SK-N-SH (cell line): ENCODE measurements around the gene CPA4. TPM values are rescaled to one million over a fixed set of nuclear protein-coding genes. Genes with fewer than 3 reads are reported as not detected.

ENCODE experiments used
- CTCF ChIA-PET: fragments of 300-600, 350-600 bp; formaldehyde crosslinking; extraction: SDS; loops from one replicate; lab custom pipeline; 2021; lab: Yijun Ruan, JAX
- POLR2A ChIA-PET: fragments of 350-600 bp; sonication (Branson Sonifier 250); formaldehyde crosslinking; extraction: SDS; loops from one replicate; lab custom pipeline; 2020; ENCODE audit warnings: antibody characterized with exemption, inconsistent platforms; lab: Yijun Ruan, JAX
- DNase-seq: peaks from one replicate; pipeline ENCODE4 v3.0.0; 2012
- H2AFZ ChIP-seq: fragments of 200-600 bp; sonication (generic); 2 replicates; pipeline ENCODE4 v1.8.1; 2016; ENCODE audit warnings: antibody characterized with exemption, mild to moderate bottlenecking, low read depth
- H3F3A ChIP-seq: fragments of 200-600 bp; sonication (generic); replicated peaks from 2 replicates; pipeline ENCODE3; 2016; ENCODE audit warnings: antibody characterized with exemption, mild to moderate bottlenecking; ENCODE audit not compliant: insufficient read depth
- H3K27ac ChIP-seq, 2 experiments: fragments of 200-500 bp in 1 of 2; fragments of 200-600 bp in 1 of 2; sonication (Bioruptor generic) in 1 of 2; sonication (generic), shearing (Covaris generic) in 1 of 2; 2 replicates each; pipeline versions ENCODE4 v1.5.1 to v1.6.1; 2014 to 2016; ENCODE audit warnings: low read depth in 2 of 2, inconsistent platforms in 1 of 2, low read length in 1 of 2, mild to moderate bottlenecking in 1 of 2, mixed read lengths in 1 of 2
- H3K27me3 ChIP-seq: fragments of 200-600 bp; sonication (generic), shearing (Covaris generic); 2 replicates; pipeline ENCODE4 v1.6.1; 2016; ENCODE audit warnings: mixed run types; ENCODE audit not compliant: insufficient read depth
- H3K36me3 ChIP-seq, 2 experiments: fragments of 200-500 bp in 1 of 2; fragments of 200-600 bp in 1 of 2; sonication (Bioruptor generic) in 1 of 2; sonication (generic) in 1 of 2; replicated peaks in 1 of 2; 2 replicates each; pipeline versions ENCODE3 to v1.5.1; 2014 to 2016; ENCODE audit warnings: low read length in 1 of 2, mild to moderate bottlenecking in 1 of 2; ENCODE audit not compliant: insufficient read depth in 2 of 2, control insufficient read depth in 1 of 2
- H3K4me1 ChIP-seq, 2 experiments: fragments of 200-500 bp in 1 of 2; fragments of 200-600 bp in 1 of 2; sonication (Bioruptor generic) in 1 of 2; sonication (generic), shearing (Covaris generic) in 1 of 2; 2 replicates each; pipeline versions ENCODE4 v1.5.1 to v1.6.1; 2014 to 2016; ENCODE audit warnings: low read depth in 1 of 2, low read length in 1 of 2, mixed run types in 1 of 2; ENCODE audit not compliant: insufficient read depth in 2 of 2, control insufficient read depth in 1 of 2
- H3K4me2 ChIP-seq: fragments of 200-600 bp; sonication (generic), shearing (Covaris generic); 2 replicates; pipeline ENCODE4 v1.6.1; 2017; ENCODE audit warnings: mixed run types
- H3K4me3 ChIP-seq, 2 experiments: fragments of 200-500 bp in 1 of 2; fragments of 200-600 bp in 1 of 2; sonication (Bioruptor generic) in 1 of 2; sonication (generic), shearing (Covaris generic) in 1 of 2; 2 replicates each; pipeline versions ENCODE4 v1.5.1 to v1.8.1; 2014 to 2016; ENCODE audit warnings: low read depth in 2 of 2, inconsistent platforms in 1 of 2, low read length in 1 of 2, mild to moderate bottlenecking in 1 of 2, mixed read lengths in 1 of 2, moderate library complexity in 1 of 2
- H3K79me2 ChIP-seq: fragments of 200-600 bp; sonication (generic); 2 replicates; pipeline ENCODE4 v1.8.1; 2017; ENCODE audit warnings: mild to moderate bottlenecking; ENCODE audit not compliant: insufficient read depth
- H3K9ac ChIP-seq: fragments of 200-600 bp; sonication (generic); 2 replicates; pipeline ENCODE4 v1.6.1; 2017; ENCODE audit warnings: mixed run types
- H3K9me2 ChIP-seq: fragments of 200-600 bp; sonication (generic); 2 replicates; pipeline ENCODE4 v1.6.1; 2017; ENCODE audit warnings: mixed run types
- H3K9me3 ChIP-seq: fragments of 200-600 bp; sonication (generic); 2 replicates; pipeline ENCODE4 v1.6.1; 2017; ENCODE audit warnings: mixed run types, mild to moderate bottlenecking, moderate library complexity
- H4K20me1 ChIP-seq: fragments of 200-600 bp; sonication (generic); 2 replicates; pipeline ENCODE4 v1.6.1; 2017; ENCODE audit warnings: mild to moderate bottlenecking, mixed run types; ENCODE audit not compliant: insufficient read depth
- CHD2 ChIP-seq: fragments of 150-350 bp; IDR thresholded peaks from 2 replicates; pipeline ENCODE4 v1.6.1; 2018; ENCODE audit warnings: low read length; ENCODE audit not compliant: partially characterized antibody
- ELF1 ChIP-seq: IDR thresholded peaks from 2 replicates; pipeline ENCODE4 v1.4.0; 2012
- EP300 ChIP-seq, 2 experiments: IDR thresholded peaks; 2 replicates each; pipeline versions ENCODE4 v1.4.0 to v1.6.1; 2012; ENCODE audit warnings: borderline replicate concordance in 1 of 2, low read depth in 1 of 2, low read length in 1 of 2
- FOSL2 ChIP-seq: IDR thresholded peaks from 2 replicates; pipeline ENCODE4 v1.4.0; 2012; ENCODE audit warnings: low read depth, mild to moderate bottlenecking, moderate library complexity, borderline replicate concordance
- FOXM1 ChIP-seq: IDR thresholded peaks from 2 replicates; pipeline ENCODE4 v1.4.0; 2012; ENCODE audit warnings: low read depth, mild to moderate bottlenecking
- JUND ChIP-seq: IDR thresholded peaks from 2 replicates; pipeline ENCODE4 v1.4.0; 2012
- MAX ChIP-seq: IDR thresholded peaks from 2 replicates; pipeline ENCODE4 v1.4.0; 2012; ENCODE audit warnings: low read depth
- MEF2A ChIP-seq: IDR thresholded peaks from 2 replicates; pipeline ENCODE4 v1.4.0; 2012; ENCODE audit warnings: low read depth, borderline replicate concordance
- MXI1 ChIP-seq: IDR thresholded peaks from 2 replicates; pipeline ENCODE4 v1.6.1; 2012; ENCODE audit warnings: mild to moderate bottlenecking, low read depth, low read length, improper control_type of control experiment
- NFIC ChIP-seq: IDR thresholded peaks from 2 replicates; pipeline ENCODE4 v1.4.0; 2012; ENCODE audit warnings: borderline replicate concordance
- NRF1 ChIP-seq: IDR thresholded peaks from 2 replicates; pipeline ENCODE4 v1.6.1; 2012; ENCODE audit warnings: low read depth, mild to moderate bottlenecking, low read length
- PBX3 ChIP-seq: IDR thresholded peaks from 2 replicates; pipeline ENCODE4; 2012
- RAD21 ChIP-seq: IDR thresholded peaks from 2 replicates; pipeline ENCODE4 v1.6.1; 2012; ENCODE audit warnings: mild to moderate bottlenecking, low read length
- RCOR1 ChIP-seq: fragments of 150-350 bp; IDR thresholded peaks from 2 replicates; pipeline ENCODE4 v1.6.1; 2017; ENCODE audit warnings: antibody characterized with exemption, low read length
- REST ChIP-seq: IDR thresholded peaks from 2 replicates; pipeline ENCODE4 v1.6.1; 2012; ENCODE audit warnings: mild to moderate bottlenecking, low read depth, low read length, moderate library complexity
- RFX5 ChIP-seq: IDR thresholded peaks from 2 replicates; pipeline ENCODE4 v1.6.1; 2012; ENCODE audit warnings: mild to moderate bottlenecking, improper control_type of control experiment, low read length
- SIN3A ChIP-seq: IDR thresholded peaks from 2 replicates; pipeline ENCODE4 v1.6.1; 2012; ENCODE audit warnings: low read depth, mild to moderate bottlenecking, low read length, moderate library complexity, borderline replicate concordance
- SMC3 ChIP-seq: IDR thresholded peaks from 2 replicates; pipeline ENCODE4 v1.6.1; 2012; ENCODE audit warnings: low read depth, low read length, improper control_type of control experiment
- TAF1 ChIP-seq: IDR thresholded peaks from 2 replicates; pipeline ENCODE4 v1.6.1; 2012; ENCODE audit warnings: low read depth, mild to moderate bottlenecking, low read length, moderate library complexity, borderline replicate concordance
- TCF12 ChIP-seq: IDR thresholded peaks from 2 replicates; pipeline ENCODE4 v1.4.0; 2012
- TEAD4 ChIP-seq: IDR thresholded peaks from 2 replicates; pipeline ENCODE4 v1.4.0; 2012; ENCODE audit warnings: mild to moderate bottlenecking, borderline replicate concordance; ENCODE audit not compliant: insufficient read depth
- USF1 ChIP-seq: IDR thresholded peaks from 2 replicates; pipeline ENCODE4 v1.4.0; 2012; ENCODE audit warnings: low read depth, borderline replicate concordance
- USF2 ChIP-seq: fragments of 150-350 bp; IDR thresholded peaks from 2 replicates; pipeline ENCODE4 v1.6.1; 2017; ENCODE audit warnings: antibody characterized with exemption, low read length, low read depth, borderline replicate concordance
- YY1 ChIP-seq: IDR thresholded peaks from 2 replicates; pipeline ENCODE4 v1.4.0; 2012; ENCODE audit warnings: low read depth, mild to moderate bottlenecking
- ZBTB33 ChIP-seq: IDR thresholded peaks from 2 replicates; pipeline ENCODE4 v1.4.0; 2012; ENCODE audit warnings: low read depth, borderline replicate concordance
- WGBS: methylation state at CpG from one replicate; pipeline ENCODE4 v1.1.6; 2017; ENCODE audit warnings: low lambda C conversion rate; 5-methylcytosine and 5-hydroxymethylcytosine counted together
- polyA plus RNA-seq, 3 experiments: library from polyadenylated mRNA; depleted of rRNA; stranded (reverse); fragments of >200 nt; gene quantifications; 2 replicates each; pipeline ENCODE4 v1.2.3, GENCODE V29; 2012

Gene CPA4
- polyA plus RNA-seq, 1 of the 3 experiments (the other 2 are of a cell fraction), result 176 TPM

GRCh38 chr7:130356121-130356875 is 63.3 kb downstream of the CPA4 start:
- Histone ChIP-seq H3K27me3 (no peaks in the 10 kb centered on the region), H3K27ac (peak overlapping the region; percentile 93), H2AFZ (peak overlapping the region; percentile 64), H3K4me2 (peak overlapping the region; percentile 70), H3K79me2 (no peaks in the 10 kb centered on the region), H3K36me3 (no peaks in the 10 kb centered on the region), H3F3A (peaks cover 27% of the 10 kb centered on the region), H4K20me1 (no peaks in the 10 kb centered on the region), H3K9ac (peak overlapping the region; percentile 62), H3K4me3 (no peak overlapping the region), H3K9me3 (no peaks in the 10 kb centered on the region), H3K9me2 (no peaks in the 10 kb centered on the region), H3K4me1 (peaks cover 19 to 33% of the 10 kb centered on the region in 2 experiments; a peak in 3 of 4 replicates)
- WGBS, result 29% methylated on average over 8 of the region's 9 CpGs
- peak; percentile 42 for DNase-seq
- ChIA-PET POLR2A (no interaction called here), CTCF (interaction anchor here (0.8 to 1.3 kb wide), 4 partner anchors 14 to 38 kb away, joined by 3 read pairs; no protein-coding TSS in a partner anchor)
- TF ChIP-seq RAD21 (no peak; the same call in 1 of the 2 replicates), MEF2A (peak; percentile 83; the same call in 1 of the 2 replicates), NRF1 (no peak), CHD2 (peak; percentile 60), USF2 (no peak), NFIC (peak; percentile 96), FOSL2 (peak; percentile 99), TEAD4 (peak; percentile 99), USF1 (no peak), TCF12 (peak; percentile 99), FOXM1 (peak; percentile 84; the same call in 1 of the 2 replicates), RFX5 (no peak), SMC3 (peak; percentile 9; the same call in 1 of the 2 replicates), SIN3A (peak; percentile 98), YY1 (peak; percentile 80; the same call in 1 of the 2 replicates), ZBTB33 (peak; percentile 88), REST (peak; percentile 84), MXI1 (no peak), JUND (peak; percentile 99), RCOR1 (no peak), MAX (peak; percentile 93), ELF1 (peak; percentile 80), PBX3 (peak; percentile 99), TAF1 (peak; percentile 55; the same call in 1 of the 2 replicates), EP300 (IDR thresholded peaks at IDR 0.05; ENCODE audit: borderline replicate concordance in 1 of 2, low read depth in 1 of 2, low read length in 1 of 2) (peak; percentile 87 to 99)
